ENCODE data around the gene CLDN7. TPM values are rescaled to one million over a fixed set of nuclear protein-coding genes. Genes with fewer than 3 reads are reported as not detected.

The CLDN7 gene
- total RNA-seq, 1 donor from 2014 or later = 0.27 TPM

DNA sequence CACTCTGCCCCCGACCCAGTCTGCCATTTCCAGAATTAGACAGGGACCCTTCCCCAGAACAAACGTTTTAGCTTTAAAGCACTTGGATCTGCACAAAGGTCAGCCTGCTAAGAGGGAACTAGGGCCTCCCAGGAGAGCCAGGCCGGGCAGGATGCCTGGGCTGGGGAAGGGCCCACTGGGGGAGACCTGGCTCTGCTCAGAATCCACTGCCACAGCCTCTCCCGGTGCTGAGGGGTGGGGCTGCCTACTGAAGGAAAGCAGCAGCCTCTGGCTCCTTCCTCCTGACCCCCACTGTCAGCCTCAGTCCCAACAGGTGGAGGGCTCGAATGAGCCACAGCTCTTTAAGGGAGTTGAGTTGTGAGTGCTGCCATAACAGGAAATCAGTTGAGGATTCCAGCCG lies 30.5 kb upstream of the CLDN7 start:
- no peak for DNase-seq (ENCODE audit: extremely low spot score, unreplicated experiment)
- Mint-ChIP-seq H3K27me3 (ENCODE audit: unreplicated experiment) (peaks cover 54% of the 10 kb centered on the region), H3K4me3 (ENCODE audit: unreplicated experiment) (no peak overlapping the region), H3K36me3 (ENCODE audit: unreplicated experiment) (no peaks in the 10 kb centered on the region), H3K4me1 (ENCODE audit: unreplicated experiment) (peaks cover 24% of the 10 kb centered on the region), H3K9me3 (ENCODE audit: unreplicated experiment) (no peaks in the 10 kb centered on the region), H3K27ac (ENCODE audit: unreplicated experiment) (no peak overlapping the region)
- TF ChIP-seq CTCF (IDR thresholded peaks at IDR 0.05) = no peak

GRCh38 chr17:7292194-7292593 lies 29.9 kb upstream of the CLDN7 start:
- Mint-ChIP-seq H3K4me1 (ENCODE audit: unreplicated experiment) (peaks cover 24% of the 10 kb centered on the region), H3K27me3 (ENCODE audit: unreplicated experiment) (peaks cover 58% of the 10 kb centered on the region), H3K9me3 (ENCODE audit: unreplicated experiment) (no peaks in the 10 kb centered on the region), H3K27ac (ENCODE audit: unreplicated experiment) (no peak overlapping the region), H3K36me3 (ENCODE audit: unreplicated experiment) (no peaks in the 10 kb centered on the region), H3K4me3 (ENCODE audit: unreplicated experiment) (no peak overlapping the region)
- DNase-seq (ENCODE audit: extremely low spot score, unreplicated experiment) = no peak
- no peak for TF ChIP-seq CTCF (IDR thresholded peaks at IDR 0.05)

DNA sequence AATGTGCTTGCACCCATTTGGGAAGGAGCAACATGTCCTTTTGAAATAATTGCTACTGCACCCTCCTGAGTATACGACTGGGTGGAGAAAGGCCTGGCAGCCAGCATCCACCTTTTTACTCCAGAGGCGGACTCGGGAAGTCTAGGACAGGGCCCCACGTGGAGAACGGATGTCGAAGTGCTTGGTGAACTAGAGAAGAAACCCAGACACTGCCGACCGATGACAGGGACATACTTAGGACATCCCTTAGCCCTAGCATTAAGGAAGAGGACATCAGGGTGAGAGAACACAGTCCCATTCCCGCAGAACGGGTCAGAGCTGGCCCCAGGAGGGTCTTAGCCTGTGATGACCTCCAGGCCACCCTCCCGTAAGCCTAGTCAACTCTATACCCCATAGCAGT lies 28.4 kb upstream of the CLDN7 start:
- Mint-ChIP-seq H3K4me3 (ENCODE audit: unreplicated experiment) (no peak overlapping the region), H3K4me1 (ENCODE audit: unreplicated experiment) (peaks cover 14% of the 10 kb centered on the region), H3K36me3 (ENCODE audit: unreplicated experiment) (no peaks in the 10 kb centered on the region), H3K9me3 (ENCODE audit: unreplicated experiment) (no peaks in the 10 kb centered on the region), H3K27ac (ENCODE audit: unreplicated experiment) (no peak overlapping the region), H3K27me3 (ENCODE audit: unreplicated experiment) (peaks cover 67% of the 10 kb centered on the region)
- DNase-seq (ENCODE audit: extremely low spot score, unreplicated experiment) = no peak
- TF ChIP-seq CTCF (IDR thresholded peaks at IDR 0.05) = no peak

- H3K4me1 Mint-ChIP-seq (ENCODE audit: unreplicated experiment) = peaks cover 11% of the 10 kb centered on the region
- no peak for DNase-seq (ENCODE audit: extremely low spot score, unreplicated experiment)
- TF ChIP-seq CTCF (IDR thresholded peaks at IDR 0.05) = no peak
- no peaks in the 10 kb centered on the region for H3K9me3 Mint-ChIP-seq (ENCODE audit: unreplicated experiment)
- no peaks in the 10 kb centered on the region for H3K36me3 Mint-ChIP-seq (ENCODE audit: unreplicated experiment)
- H3K27ac Mint-ChIP-seq (ENCODE audit: unreplicated experiment) = no peak overlapping the region
- no peak overlapping the region for H3K4me3 Mint-ChIP-seq (ENCODE audit: unreplicated experiment)
- H3K27me3 Mint-ChIP-seq (ENCODE audit: unreplicated experiment) = peaks cover 64% of the 10 kb centered on the region
Measured at GRCh38 chr17:7290166-7290565, 27.9 kb upstream of the CLDN7 start.

DNA sequence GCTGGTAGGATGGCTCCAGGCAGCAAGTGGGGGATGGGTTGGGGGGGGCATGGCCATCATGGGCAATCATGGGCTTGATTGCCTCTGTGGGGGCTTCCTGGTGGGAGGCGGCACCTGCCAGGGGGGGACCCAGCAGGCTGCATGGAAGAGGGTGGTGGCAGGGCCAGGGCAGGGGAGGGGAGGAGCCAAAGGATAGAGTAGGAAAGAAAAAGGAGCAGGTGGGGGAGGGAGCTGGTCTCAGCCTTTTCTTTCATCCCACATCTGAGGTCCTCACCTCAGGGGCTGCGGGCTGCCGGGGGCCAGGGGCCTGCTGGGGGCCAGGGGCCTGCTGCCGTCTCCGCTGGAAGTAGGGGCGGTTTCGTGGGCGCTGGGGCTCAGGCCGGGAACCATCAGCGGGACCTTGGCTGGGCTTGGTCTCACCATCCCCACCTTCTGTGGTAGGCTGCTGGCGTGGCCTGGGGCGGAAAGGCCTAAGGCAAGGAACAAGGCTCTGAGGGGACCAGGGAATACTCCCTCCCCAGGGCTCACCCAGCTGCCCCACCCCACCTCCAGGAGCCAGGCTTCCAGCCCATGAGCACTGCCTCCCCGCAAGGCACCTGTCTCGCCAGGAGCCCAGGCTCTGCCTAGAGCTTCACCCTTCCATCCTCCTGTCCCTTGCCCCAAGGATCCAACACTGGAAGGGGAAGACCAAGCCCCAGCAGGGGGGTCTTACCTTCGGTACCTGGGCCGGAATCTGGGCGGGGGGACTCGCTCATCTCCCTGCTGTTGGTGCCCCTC lies 27.2 kb upstream of the CLDN7 start:
- Mint-ChIP-seq H3K4me3 (ENCODE audit: unreplicated experiment) (no peak overlapping the region), H3K27ac (ENCODE audit: unreplicated experiment) (no peak overlapping the region), H3K9me3 (ENCODE audit: unreplicated experiment) (no peaks in the 10 kb centered on the region), H3K27me3 (ENCODE audit: unreplicated experiment) (peaks cover 60% of the 10 kb centered on the region), H3K4me1 (ENCODE audit: unreplicated experiment) (peaks cover 8% of the 10 kb centered on the region), H3K36me3 (ENCODE audit: unreplicated experiment) (no peaks in the 10 kb centered on the region)
- no peak for DNase-seq (ENCODE audit: extremely low spot score, unreplicated experiment)
- TF ChIP-seq CTCF (IDR thresholded peaks at IDR 0.05) = no peak
